CD8-positive, alpha-beta memory T cell (primary cell): Measurements from ENCODE around the gene APOE. TPM values are rescaled to one million over a fixed set of nuclear protein-coding genes. Genes with fewer than 3 reads are reported as not detected.
"Not testable (repeated sequence)": the region's sequence is repeated elsewhere in the genome, so short reads cannot be mapped to it uniquely, and the experiment has no call there.

Experiments used
- CTCF ChIA-PET: fragments of 350-600 bp; sonication (Branson Sonifier 250); formaldehyde crosslinking; loops from one replicate; lab custom pipeline; 2021; ENCODE audit warnings: antibody characterized with exemption; lab: Charles Lee
- POLR2A ChIA-PET: fragments of 350-600 bp; sonication (Branson Sonifier 250); formaldehyde crosslinking; loops from one replicate; lab custom pipeline; 2021; ENCODE audit warnings: antibody characterized with exemption; lab: Charles Lee
- DNase-seq, 5 donors: peaks; one replicate each; pipeline versions ENCODE4 v3.0.0 to v3.0.0-alpha.2; 2020 to 2022; ENCODE audit warnings: mixed read lengths in 1 of 5
- H3K27ac ChIP-seq: one replicate; pipeline ENCODE4 v1.7.0; 2013; ENCODE audit warnings: low read depth, mild to moderate bottlenecking, low read length, moderate library complexity
- H3K27me3 ChIP-seq: 2 replicates; pipeline ENCODE4 v1.7.0; 2013; ENCODE audit warnings: low read length, mild to moderate bottlenecking; ENCODE audit not compliant: insufficient read depth, poor library complexity, severe bottlenecking
- H3K36me3 ChIP-seq: 2 replicates; pipeline ENCODE4 v1.7.0; 2013; ENCODE audit warnings: mild to moderate bottlenecking, low read length, moderate library complexity; ENCODE audit not compliant: insufficient read depth
- H3K4me1 ChIP-seq: 2 replicates; pipeline ENCODE4 v1.7.0; 2013; ENCODE audit warnings: mild to moderate bottlenecking, low read length, moderate library complexity; ENCODE audit not compliant: insufficient read depth
- H3K4me3 ChIP-seq: 2 replicates; pipeline ENCODE4 v1.7.0; 2013; ENCODE audit warnings: mild to moderate bottlenecking, low read length
- H3K9me3 ChIP-seq: 2 replicates; pipeline ENCODE4 v1.7.0; 2013; ENCODE audit warnings: mild to moderate bottlenecking, low read length
- H3K27ac Mint-ChIP-seq, 8 donors: one replicate each; pipeline ENCODE4 v1.8.0; 2020 to 2021; ENCODE audit warnings: mixed read lengths in 8 of 8, mild to moderate bottlenecking in 6 of 8, inconsistent platforms in 3 of 8, moderate library complexity in 3 of 8
- H3K27me3 Mint-ChIP-seq, 2 donors: one replicate each; pipeline ENCODE4 v1.8.0; 2020 to 2021; ENCODE audit warnings: mixed read lengths in 2 of 2, mild to moderate bottlenecking in 1 of 2, moderate library complexity in 1 of 2
- H3K36me3 Mint-ChIP-seq, 3 donors: one replicate each; pipeline ENCODE4 v1.8.0; 2020 to 2021; ENCODE audit warnings: mixed read lengths in 3 of 3, inconsistent platforms in 1 of 3, mild to moderate bottlenecking in 1 of 3
- H3K4me1 Mint-ChIP-seq, 3 donors: one replicate each; pipeline ENCODE4 v1.8.0; 2020 to 2021; ENCODE audit warnings: mixed read lengths in 3 of 3, inconsistent platforms in 1 of 3, mild to moderate bottlenecking in 1 of 3
- H3K4me3 Mint-ChIP-seq, 7 donors: one replicate each; pipeline ENCODE4 v1.8.0; 2020 to 2021; ENCODE audit warnings: mixed read lengths in 7 of 7, mild to moderate bottlenecking in 6 of 7, moderate library complexity in 4 of 7, inconsistent platforms in 2 of 7
- H3K9me3 Mint-ChIP-seq, 5 donors: one replicate each; pipeline ENCODE4 v1.8.0; 2020 to 2022; ENCODE audit warnings: mixed read lengths in 5 of 5, mild to moderate bottlenecking in 3 of 5, moderate library complexity in 2 of 5, inconsistent platforms in 1 of 5
- polyA plus RNA-seq: library from polyadenylated mRNA; unstranded; fragments of 300-500 nt; fragmentation: Illumina TruSeq; gene quantifications from one replicate; pipeline ENCODE4 v1.2.3, GENCODE V29; 2021
- total RNA-seq, 2 experiments: library from RNA; stranded (reverse); gene quantifications; one replicate each; pipeline ENCODE4 v1.2.3, GENCODE V29; 2021

Gene APOE
- total RNA-seq (1 to 10 TPM; 4.5 TPM), polyA plus RNA-seq (not detected)

GRCh38 chr19:44905437-44906160 is at the start of gene APOE:
APOE (plus strand) TSS chr19:44905796; CDS start chr19:44906625, 829 bp downstream.
- Histone ChIP-seq H3K4me3 (no peak within 1 kb of the TSS), H3K36me3 (no peaks in the 10 kb centered on the region), H3K4me1 (peaks cover 6% of the 10 kb centered on the region), H3K27ac (peak within 1 kb of the TSS; percentile 79), H3K9me3 (no peaks in the 10 kb centered on the region), H3K27me3 (peaks cover 10% of the 10 kb centered on the region)
- ChIA-PET POLR2A (no interaction called here), CTCF (interaction anchor here (1.1 to 4.2 kb wide), 2 partner anchors 15 to 433 kb away, joined by 3 to 13 read pairs; partner anchors contain the start of gene TOMM40)
- Mint-ChIP-seq H3K9me3 (no peaks in the 10 kb centered on the region), H3K27me3 (peaks cover 22 to 26% of the 10 kb centered on the region in 2 donors), H3K4me1 (peaks cover 3 to 15% (median 7%) of the 10 kb centered on the region in 3 donors), H3K4me3 (peak within 1 kb of the TSS in 2 of 7 donors; percentile 29 to 32), H3K36me3 (peaks cover 0 to 25% (median 2%) of the 10 kb centered on the region in 3 donors), H3K27ac (peak within 1 kb of the TSS in 3 of 8 donors; percentile 47 to 75 (median 74))
- no peak for DNase-seq

- Histone ChIP-seq H3K27me3 (no peaks in the 10 kb centered on the region), H3K27ac (no peak overlapping the region), H3K36me3 (no peaks in the 10 kb centered on the region), H3K9me3 (no peaks in the 10 kb centered on the region), H3K4me3 (no peak overlapping the region), H3K4me1 (no peaks in the 10 kb centered on the region)
- DNase-seq: no peak
- Mint-ChIP-seq H3K4me1 (no peaks in the 10 kb centered on the region), H3K4me3 (no peak overlapping the region), H3K27me3 (peaks cover 2 to 31% of the 10 kb centered on the region in 2 donors), H3K9me3 (no peaks in the 10 kb centered on the region), H3K36me3 (peaks cover 0 to 1% (median 0%) of the 10 kb centered on the region in 3 donors), H3K27ac (no peak overlapping the region)
- POLR2A ChIA-PET: no interaction called here
- CTCF ChIA-PET: no interaction called here
Measured at GRCh38 chr19:44856421-44857083, 49.0 kb upstream of the APOE start.

- Mint-ChIP-seq H3K36me3 (peaks cover 0 to 3% (median 0%) of the 10 kb centered on the region in 3 donors), H3K4me3 (no peak overlapping the region), H3K27ac (no peak overlapping the region), H3K27me3 (peaks cover 4 to 23% of the 10 kb centered on the region in 2 donors), H3K9me3 (no peaks in the 10 kb centered on the region), H3K4me1 (no peaks in the 10 kb centered on the region)
- no peaks in the 10 kb centered on the region for H3K27me3 ChIP-seq
- H3K9me3 ChIP-seq: no peaks in the 10 kb centered on the region
- POLR2A ChIA-PET: no interaction called here
- H3K4me3 ChIP-seq: no peak overlapping the region
- H3K36me3 ChIP-seq: no peaks in the 10 kb centered on the region
- CTCF ChIA-PET: interaction anchor here (0.7 to 1.2 kb wide), 3 partner anchors 73 to 1573 kb away, joined by 3 read pairs; no protein-coding TSS in a partner anchor
- no peaks in the 10 kb centered on the region for H3K4me1 ChIP-seq
- DNase-seq: no peak
- H3K27ac ChIP-seq: no peak overlapping the region
Measured at GRCh38 chr19:44857837-44858236, 47.8 kb upstream of the APOE start.

- H3K36me3 ChIP-seq, CTCF ChIA-PET, H3K4me1 ChIP-seq, H3K9me3 Mint-ChIP-seq, H3K36me3 Mint-ChIP-seq, H3K4me3 Mint-ChIP-seq, H3K27me3 ChIP-seq, H3K27ac Mint-ChIP-seq, H3K4me3 ChIP-seq, POLR2A ChIA-PET, DNase-seq, H3K9me3 ChIP-seq, H3K4me1 Mint-ChIP-seq, H3K27ac ChIP-seq: not testable (repeated sequence)
- peaks cover 2 to 18% of the 10 kb centered on the region in 2 donors for H3K27me3 Mint-ChIP-seq
Measured at GRCh38 chr19:44861576-44861975, 44.0 kb upstream of the APOE start.

- H3K27me3 Mint-ChIP-seq: peaks cover 2 to 16% of the 10 kb centered on the region in 2 donors
- no peaks in the 10 kb centered on the region for H3K36me3 ChIP-seq
Measured at GRCh38 chr19:44863990-44864389, 41.6 kb upstream of the APOE start.

GRCh38 chr19:44865196-44865767 is 40.3 kb upstream of the APOE start:
- Mint-ChIP-seq H3K4me1 (no peaks in the 10 kb centered on the region), H3K4me3 (no peak overlapping the region), H3K36me3 (peaks cover 0 to 3% (median 2%) of the 10 kb centered on the region in 3 donors), H3K27ac (no peak overlapping the region), H3K9me3 (no peaks in the 10 kb centered on the region), H3K27me3 (peaks cover 2 to 11% of the 10 kb centered on the region in 2 donors)
- no peak for DNase-seq
- H3K27me3 ChIP-seq: no peaks in the 10 kb centered on the region
- POLR2A ChIA-PET: no interaction called here
- H3K27ac ChIP-seq: no peak overlapping the region
- H3K4me3 ChIP-seq: no peak overlapping the region
- no peaks in the 10 kb centered on the region for H3K9me3 ChIP-seq
- no peaks in the 10 kb centered on the region for H3K36me3 ChIP-seq
- CTCF ChIA-PET: no interaction called here
- no peaks in the 10 kb centered on the region for H3K4me1 ChIP-seq

More at GRCh38 chr19:44863990-44864389, 41.6 kb upstream of the APOE start:
- H3K9me3 ChIP-seq: no peaks in the 10 kb centered on the region
- H3K4me3 Mint-ChIP-seq: no peak overlapping the region
- ChIA-PET CTCF (no interaction called here), POLR2A (interaction anchor here (0.7 kb wide), 1 partner anchor 475 kb away, joined by 4 read pairs; no protein-coding TSS in a partner anchor)
- H3K27me3 ChIP-seq: no peaks in the 10 kb centered on the region
- no peak overlapping the region for H3K27ac ChIP-seq
- no peaks in the 10 kb centered on the region for H3K9me3 Mint-ChIP-seq
- no peaks in the 10 kb centered on the region for H3K4me1 ChIP-seq
- no peaks in the 10 kb centered on the region for H3K4me1 Mint-ChIP-seq
- H3K36me3 Mint-ChIP-seq: peaks cover 0 to 3% (median 2%) of the 10 kb centered on the region in 3 donors
- H3K27ac Mint-ChIP-seq: no peak overlapping the region
- H3K4me3 ChIP-seq: no peak overlapping the region
- DNase-seq: no peak

- Histone ChIP-seq H3K27me3 (no peaks in the 10 kb centered on the region), H3K36me3 (no peaks in the 10 kb centered on the region), H3K4me1 (no peaks in the 10 kb centered on the region), H3K27ac (no peak overlapping the region), H3K9me3 (no peaks in the 10 kb centered on the region), H3K4me3 (no peak overlapping the region)
- ChIA-PET CTCF (no interaction called here), POLR2A (no interaction called here)
- Mint-ChIP-seq H3K36me3 (peaks cover 0 to 2% (median under 1%) of the 10 kb centered on the region in 3 donors), H3K4me1 (no peaks in the 10 kb centered on the region), H3K9me3 (no peaks in the 10 kb centered on the region), H3K27ac (peak overlapping the region in 1 of 8 donors; percentile 47), H3K27me3 (peaks cover 2 to 3% of the 10 kb centered on the region in 2 donors), H3K4me3 (no peak overlapping the region)
- DNase-seq: no peak
Measured at GRCh38 chr19:44866664-44867063, 38.9 kb upstream of the APOE start.
